MCF 10A (cell line): ENCODE data around the gene DCBLD2. TPM values are rescaled to one million over a fixed set of nuclear protein-coding genes. Genes with fewer than 3 reads are reported as not detected.
A peak's percentile ranks its signal among the peaks of the same experiment; 100 is the strongest.

Source experiments
- BruUV-seq: library from RNA; stranded (reverse); fragments of 400-500 nt; replicated peaks from 2 replicates; lab custom pipeline; 2021; lab: Mats Ljungman, UMichigan
- CTCF ChIA-PET: fragments of 300-600 bp; sonication (Branson Sonifier 250); formaldehyde crosslinking; extraction: SDS; loops from one replicate; lab custom pipeline; 2021; ENCODE audit warnings: antibody characterized with exemption, inconsistent platforms; lab: Yijun Ruan, JAX
- POLR2A ChIA-PET: fragments of 300-600, 350-650 bp; sonication (Branson Sonifier 250); formaldehyde crosslinking; extraction: SDS; loops from one replicate; lab custom pipeline; 2020; ENCODE audit warnings: antibody characterized with exemption, inconsistent platforms; lab: Yijun Ruan, JAX
- DNase-seq: peaks from one replicate; pipeline ENCODE4 v3.0.0-alpha.2; 2018; ENCODE audit not compliant: unreplicated experiment
- H3K27ac Mint-ChIP-seq: one replicate; pipeline ENCODE4 v1.8.0; 2022; ENCODE audit warnings: mild to moderate bottlenecking, low read depth, mixed read lengths; ENCODE audit not compliant: unreplicated experiment
- H3K27me3 Mint-ChIP-seq: one replicate; pipeline ENCODE4 v1.8.0; 2022; ENCODE audit warnings: mixed read lengths; ENCODE audit not compliant: insufficient read depth, unreplicated experiment
- H3K36me3 Mint-ChIP-seq: one replicate; pipeline ENCODE4 v1.8.0; 2022; ENCODE audit warnings: mild to moderate bottlenecking, moderate library complexity, mixed read lengths; ENCODE audit not compliant: insufficient read depth, unreplicated experiment
- H3K4me1 Mint-ChIP-seq: one replicate; pipeline ENCODE4 v1.8.0; 2022; ENCODE audit warnings: mixed read lengths; ENCODE audit not compliant: insufficient read depth, unreplicated experiment
- H3K4me3 Mint-ChIP-seq: one replicate; pipeline ENCODE4 v1.8.0; 2022; ENCODE audit warnings: mild to moderate bottlenecking, moderate library complexity, mixed read lengths; ENCODE audit not compliant: unreplicated experiment
- H3K9me3 Mint-ChIP-seq: one replicate; pipeline ENCODE4 v1.8.0; 2022; ENCODE audit warnings: mixed read lengths; ENCODE audit not compliant: unreplicated experiment
- CTCF ChIP-seq: fragments of 200-600 bp; IDR thresholded peaks from one replicate; pipeline ENCODE4 v1.8.0; 2022; ENCODE audit warnings: antibody characterized with exemption, mild to moderate bottlenecking; ENCODE audit not compliant: unreplicated experiment
- intact Hi-C: fragments of 100-400 bp; cut with micrococcal nuclease; formaldehyde crosslinking; loops from 2 replicates; pipeline ENCODE4 v1.14.1; 2022
- total RNA-seq: library from RNA; stranded (reverse); gene quantifications from 2 replicates; pipeline ENCODE4 v1.2.3, GENCODE V29; 2022

Gene DCBLD2
- total RNA-seq, 1 experiment from 2014 or later: 161 TPM

- Mint-ChIP-seq H3K4me3 (peak overlapping the region; percentile 1), H3K36me3 (peaks cover 7% of the 10 kb centered on the region), H3K9me3 (no peaks in the 10 kb centered on the region), H3K27ac (peak overlapping the region; percentile 38), H3K4me1 (peaks cover 51% of the 10 kb centered on the region), H3K27me3 (no peaks in the 10 kb centered on the region)
- POLR2A ChIA-PET: interaction anchor here (1.0 to 2.3 kb wide), 4 partner anchors 10 to 984 kb away, joined by 5 to 7 read pairs (median 6); no protein-coding TSS in a partner anchor
- intact Hi-C loops: no loop called here
- TF ChIP-seq CTCF: no peak
- no peak for DNase-seq
- CTCF ChIA-PET: interaction anchor here (0.6 to 1.0 kb wide), 3 partner anchors 31 to 53 kb away, joined by 3 read pairs; no protein-coding TSS in a partner anchor
- BruUV-seq: no TSS peak
These were observed 117.5 kb downstream of the DCBLD2 start for GRCh38 chr3:98784042-98784441.

GRCh38 chr3:98782824-98783500 is 118.5 kb downstream of the DCBLD2 start:
- H3K4me1 Mint-ChIP-seq: peaks cover 62% of the 10 kb centered on the region
- CTCF ChIA-PET: interaction anchor here (0.6 kb wide), 3 partner anchors 15 to 604 kb away, joined by 3 to 5 read pairs (median 4); no protein-coding TSS in a partner anchor

GRCh38 chr3:98780343-98780742 is 121.2 kb downstream of the DCBLD2 start:
- no peak for DNase-seq
- H3K27me3 Mint-ChIP-seq: no peaks in the 10 kb centered on the region
- peaks cover 55% of the 10 kb centered on the region for H3K4me1 Mint-ChIP-seq
- no peak overlapping the region for H3K4me3 Mint-ChIP-seq
- H3K36me3 Mint-ChIP-seq: peaks cover 7% of the 10 kb centered on the region
- H3K9me3 Mint-ChIP-seq: no peaks in the 10 kb centered on the region
- POLR2A ChIA-PET: interaction anchor here (0.5 kb wide), 1 partner anchor 16 kb away, joined by 3 read pairs; no protein-coding TSS in a partner anchor
- CTCF ChIA-PET: interaction anchor here (0.5 to 2.0 kb wide), 4 partner anchors 31 to 183 kb away, joined by 3 to 8 read pairs (median 4); no protein-coding TSS in a partner anchor
- intact Hi-C loops: no loop called here
- no peak overlapping the region for H3K27ac Mint-ChIP-seq
- BruUV-seq: no TSS peak
- no peak for TF ChIP-seq CTCF

More at GRCh38 chr3:98782824-98783500, 118.5 kb downstream of the DCBLD2 start:
- no peak overlapping the region for H3K4me3 Mint-ChIP-seq
- H3K27ac Mint-ChIP-seq: peak overlapping the region; percentile 38
- H3K9me3 Mint-ChIP-seq: no peaks in the 10 kb centered on the region
- intact Hi-C loops: no loop called here
- TF ChIP-seq CTCF: no peak
- no peaks in the 10 kb centered on the region for H3K27me3 Mint-ChIP-seq
- no peak for DNase-seq
- POLR2A ChIA-PET: no interaction called here
- H3K36me3 Mint-ChIP-seq: peaks cover 7% of the 10 kb centered on the region
- no TSS peak for BruUV-seq
